ENCODE results near the gene HAAO.

DNA sequence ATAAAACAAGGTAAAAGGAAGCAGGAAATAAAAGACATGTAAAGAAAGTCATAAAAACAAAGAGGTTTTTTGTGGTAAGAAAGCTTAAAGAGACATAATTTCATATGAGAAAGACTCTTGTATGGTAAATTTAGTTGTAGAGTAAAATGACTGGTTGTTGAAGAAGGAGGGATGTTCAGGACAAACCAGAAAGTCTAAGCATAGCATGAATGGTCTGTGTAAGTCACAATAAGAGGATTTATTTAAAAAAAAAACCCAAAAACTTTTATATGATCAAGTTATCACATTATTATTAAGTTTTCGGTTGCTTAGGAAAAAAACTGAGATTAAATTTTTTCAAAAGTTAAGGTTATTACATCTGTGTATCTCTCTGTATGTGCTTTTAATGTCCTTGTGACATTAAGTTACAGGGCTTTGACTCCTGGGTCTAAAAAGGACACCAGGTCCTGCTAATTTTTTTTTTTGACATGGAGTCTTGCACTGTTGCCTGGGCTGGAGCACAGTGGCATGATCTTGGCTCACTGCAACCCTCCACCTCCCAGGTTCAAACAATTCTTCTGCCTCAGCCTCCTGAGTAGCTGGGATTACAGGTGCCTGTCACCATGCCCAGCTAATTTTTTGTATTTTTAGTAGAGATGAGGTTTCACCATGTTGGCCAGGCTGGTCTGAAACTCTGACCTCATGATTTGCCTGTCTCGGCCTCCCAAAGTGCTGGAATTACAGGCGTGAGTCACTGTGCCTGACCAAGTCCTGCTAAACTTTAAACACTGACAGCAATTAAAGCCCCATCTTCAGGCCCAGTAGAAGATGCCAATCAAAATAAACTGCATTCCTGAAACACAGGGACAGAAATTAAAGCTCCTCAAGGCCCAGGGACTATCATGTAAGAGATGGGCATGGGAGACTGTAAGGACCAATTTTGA lies 14.2 kb downstream of the HAAO start:
- TF ChIP-seq TAF1 (IDR thresholded peaks at IDR 0.05; ENCODE audit: borderline replicate concordance, low read depth, low read length), result no peak
- no peak for TF ChIP-seq POLR2A (IDR thresholded peaks at IDR 0.05; ENCODE audit: low read depth, low read length)

All from GM12892 (cell line).